HG02642 (cell line): ENCODE results near the gene AFF2.
"Not testable (repeated sequence)": the region's sequence is repeated elsewhere in the genome, so short reads cannot be mapped to it uniquely, and the experiment has no call there.

Source experiments
- ATAC-seq: cut with Tn5 transposase; IDR thresholded peaks from one replicate; pipeline ENCODE4 v1.9.1; 2021; ENCODE audit warnings: mild to moderate bottlenecking; ENCODE audit not compliant: unreplicated experiment, poor library complexity

Gene AFF2

DNA sequence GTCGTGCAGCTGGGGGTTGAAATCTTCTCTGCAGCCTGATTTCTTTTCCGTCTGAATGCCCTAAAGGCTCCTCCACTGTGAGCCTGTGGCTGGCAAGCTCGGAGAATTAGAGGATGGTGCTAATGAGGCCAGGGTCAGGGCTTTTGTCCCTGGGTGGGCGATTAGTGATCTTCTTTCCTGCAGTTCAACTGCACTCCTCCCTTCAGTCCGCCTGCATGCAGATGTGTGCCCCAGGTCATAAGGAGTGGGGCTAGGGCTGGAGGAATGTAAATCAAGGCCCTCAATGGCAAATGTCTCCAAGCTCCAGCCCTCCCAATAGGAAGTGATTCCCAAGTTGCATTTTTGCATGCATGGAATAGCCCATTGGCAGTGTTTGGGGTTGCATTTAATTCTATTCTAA, 405.0 kb downstream of the AFF2 start:
- ATAC-seq: no peak

DNA sequence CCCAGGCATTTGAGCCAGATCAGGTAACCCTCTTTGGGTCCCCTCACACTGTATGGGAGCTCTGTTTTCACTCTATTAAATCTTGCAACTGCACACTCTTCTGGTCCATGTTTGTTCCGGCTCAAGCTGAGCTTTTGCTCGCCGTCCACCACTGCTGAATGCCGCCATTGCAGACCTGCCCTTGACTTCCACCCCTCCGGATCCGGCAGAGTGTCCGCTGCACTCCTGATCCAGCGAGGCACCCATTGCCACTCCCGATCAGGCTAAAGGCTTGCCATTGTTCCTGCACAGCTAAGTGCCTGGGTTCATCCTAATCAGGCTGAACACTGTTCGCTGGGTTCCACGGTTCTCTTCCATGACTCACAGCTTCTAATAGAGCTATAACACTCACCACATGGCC, 406.2 kb downstream of the AFF2 start:
- ATAC-seq: not testable (repeated sequence)

DNA sequence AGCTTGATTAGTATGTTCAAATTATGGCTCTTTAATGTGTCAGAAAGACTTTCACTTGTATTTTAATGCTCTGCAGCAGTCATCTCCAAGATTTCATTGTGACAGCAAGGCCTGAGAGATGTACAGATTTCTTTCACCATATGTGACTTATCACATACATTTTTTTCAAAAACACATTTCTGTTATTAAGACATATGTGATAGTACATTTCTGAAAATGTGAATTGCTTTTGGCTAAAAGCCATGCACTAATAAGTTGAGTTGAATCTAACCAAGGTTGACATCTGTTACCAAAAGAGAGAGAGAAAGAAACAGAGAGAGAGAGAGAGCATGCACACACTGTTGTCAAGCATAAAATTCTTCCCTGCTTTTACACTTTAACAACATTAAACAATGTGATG, 409.3 kb downstream of the AFF2 start:
- no peak for ATAC-seq

- no peak for ATAC-seq
Measured at GRCh38 chrX:148913971-148914370, 413.6 kb downstream of the AFF2 start.

DNA sequence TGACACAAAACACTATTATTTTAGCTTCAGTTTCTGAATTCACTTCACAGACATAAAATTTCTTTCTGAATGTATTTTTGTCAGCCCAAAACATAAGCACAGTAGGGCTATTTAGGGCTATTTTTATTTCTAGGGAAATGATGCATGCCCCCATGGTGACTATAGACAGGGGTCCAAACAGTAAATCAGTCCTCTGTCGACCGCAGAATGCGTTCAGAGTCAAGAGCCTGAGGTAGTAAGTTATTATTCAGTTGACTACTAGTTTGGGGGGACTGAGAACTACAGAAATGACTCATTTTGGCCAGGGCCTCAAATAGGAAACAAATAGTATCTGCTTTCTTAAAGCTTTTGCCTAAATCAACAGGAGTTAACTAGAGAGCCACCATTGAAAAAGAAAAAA, 414.4 kb downstream of the AFF2 start:
- no peak for ATAC-seq

DNA sequence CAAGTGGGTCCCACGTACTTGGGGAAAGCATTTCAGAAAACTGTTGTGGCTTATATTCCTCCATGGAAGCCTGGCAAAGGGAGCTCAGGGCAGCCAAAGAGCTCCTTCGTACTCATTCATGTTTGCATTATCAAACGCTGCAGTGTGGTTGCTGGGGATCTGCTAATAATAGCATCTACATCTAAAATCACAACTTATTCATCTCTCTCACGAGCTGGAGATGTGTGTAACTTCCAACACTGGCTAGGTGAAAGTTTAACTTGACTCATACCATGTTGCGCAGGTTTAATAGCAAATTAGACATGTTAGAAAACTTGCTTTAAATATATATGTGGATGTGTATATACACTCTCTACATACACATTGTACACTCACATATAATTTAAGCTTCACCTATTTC, 415.1 kb downstream of the AFF2 start:
- no peak for ATAC-seq

GRCh38 chrX:148917441-148917840, 417.0 kb downstream of the AFF2 start:
- ATAC-seq: no peak

DNA sequence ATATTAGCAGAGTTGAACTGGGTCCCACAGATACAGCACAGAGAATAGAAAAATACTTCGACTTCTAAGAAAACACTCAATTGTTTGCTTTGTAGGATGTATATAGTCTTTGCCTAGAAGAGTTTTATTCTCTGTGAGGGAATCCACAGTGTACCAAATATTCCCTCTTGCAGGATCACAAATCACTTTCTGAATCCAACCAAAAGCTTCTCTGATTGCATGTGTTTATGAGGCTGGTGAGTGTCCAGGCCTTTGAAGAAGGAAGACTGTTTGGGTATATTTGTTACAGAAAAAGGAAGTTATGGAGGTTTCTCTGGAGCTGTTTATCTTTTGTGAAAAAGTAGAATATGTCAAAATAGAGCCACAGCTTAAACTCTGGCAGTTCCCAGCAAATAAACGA, 423.2 kb downstream of the AFF2 start:
- ATAC-seq: no peak

GRCh38 chrX:148926371-148926770, 426.0 kb downstream of the AFF2 start:
- no peak for ATAC-seq

GRCh38 chrX:148928811-148929210, 428.4 kb downstream of the AFF2 start:
- ATAC-seq: no peak

GRCh38 chrX:148929686-148930085, 429.3 kb downstream of the AFF2 start:
- no peak for ATAC-seq

GRCh38 chrX:148930206-148930729, 429.9 kb downstream of the AFF2 start:
- no peak for ATAC-seq

DNA sequence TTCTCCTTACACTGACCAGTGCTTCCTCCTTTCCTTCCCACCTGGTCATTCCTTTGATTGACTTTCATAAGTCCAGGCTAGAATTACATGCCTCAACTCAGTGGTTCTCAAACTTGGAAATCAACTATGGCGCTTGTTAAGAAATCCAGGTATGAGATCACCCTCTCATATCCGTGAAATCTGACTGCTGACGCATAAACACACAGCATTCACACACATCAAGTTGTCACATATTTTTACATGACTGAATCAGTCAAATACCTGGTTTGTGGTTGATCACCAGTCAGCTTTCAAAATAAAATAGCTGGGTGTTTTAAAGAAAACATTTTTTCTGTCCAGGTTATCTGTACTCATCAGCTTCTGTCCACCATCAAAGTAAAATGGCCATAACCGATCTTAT, 433.5 kb downstream of the AFF2 start:
- ATAC-seq: no peak

- ATAC-seq: no peak
Measured at GRCh38 chrX:148938348-148938747, 437.9 kb downstream of the AFF2 start.

GRCh38 chrX:148940411-148940996, 440.1 kb downstream of the AFF2 start:
- no peak for ATAC-seq

GRCh38 chrX:148942754-148943153, 442.3 kb downstream of the AFF2 start:
- ATAC-seq: no peak

DNA sequence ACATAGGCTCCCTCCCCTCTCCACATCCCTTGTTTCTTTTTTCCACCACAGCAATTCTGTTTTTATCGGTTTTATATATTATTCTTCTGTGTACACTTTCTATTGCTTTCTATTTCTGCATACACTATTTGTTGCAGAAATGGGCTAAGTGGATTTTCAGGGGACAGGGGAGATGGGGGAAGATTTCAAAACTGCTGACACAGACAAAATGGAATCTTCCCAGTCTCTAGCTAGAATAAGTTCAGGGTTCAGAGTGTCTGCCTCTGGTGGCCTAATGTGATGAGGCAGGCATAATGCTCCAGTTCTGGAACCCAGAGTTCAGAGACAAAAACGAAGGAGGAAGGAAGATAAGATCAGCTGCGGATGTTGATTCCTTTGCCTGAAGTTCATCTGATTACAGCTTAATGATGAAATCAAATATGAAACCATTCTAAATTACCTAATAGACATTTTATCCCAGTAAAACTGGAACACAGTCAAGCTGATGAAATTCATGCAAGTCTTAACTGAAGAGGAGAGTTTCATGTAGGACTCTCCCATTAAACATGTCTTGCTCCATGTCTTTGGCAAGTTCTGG, 447.1 kb downstream of the AFF2 start:
- no peak for ATAC-seq

DNA sequence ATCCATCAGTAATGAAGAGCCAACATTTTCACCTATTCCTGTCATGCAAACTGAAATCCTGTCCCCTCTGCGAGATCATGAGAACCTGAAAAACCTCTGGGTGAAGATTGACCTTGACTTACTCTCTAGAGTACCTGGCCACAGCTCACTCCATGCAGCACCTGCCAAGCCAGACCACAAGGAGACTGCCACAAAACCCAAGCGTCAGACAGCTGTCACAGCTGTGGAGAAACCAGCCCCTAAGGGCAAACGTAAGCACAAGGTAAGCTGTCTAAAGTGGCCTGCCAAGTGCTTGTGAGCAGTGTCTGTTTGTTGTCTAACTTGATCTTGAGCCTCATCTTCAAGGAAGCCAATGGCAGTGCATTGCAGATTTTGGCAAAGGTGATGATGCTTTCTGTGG, 455.9 kb downstream of the AFF2 start:
- no peak for ATAC-seq

- no peak for ATAC-seq
Measured at GRCh38 chrX:148958901-148959300, 458.5 kb downstream of the AFF2 start.

- no peak for ATAC-seq
Measured at GRCh38 chrX:148960060-148960459, 459.6 kb downstream of the AFF2 start.

DNA sequence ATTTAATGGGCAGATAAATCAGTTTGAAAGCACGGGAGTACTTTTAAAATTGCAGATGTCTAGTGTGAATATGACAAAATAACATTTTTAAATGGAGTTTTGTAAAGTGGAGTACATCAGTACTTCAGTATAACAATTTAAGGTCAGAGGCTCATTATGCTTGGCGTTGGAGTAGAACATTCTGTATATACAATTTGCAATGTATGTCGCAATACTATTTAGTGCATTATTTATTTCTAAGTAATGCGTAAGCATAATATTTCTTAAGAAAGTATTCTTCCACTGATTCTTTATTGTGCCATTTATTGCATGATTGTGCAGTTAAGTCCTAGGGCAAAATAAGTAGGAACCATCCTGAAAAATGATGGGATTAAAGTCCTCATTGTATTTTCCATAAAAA, 461.6 kb downstream of the AFF2 start:
- no peak for ATAC-seq
